ENCODE results near the gene MED27.

DNA sequence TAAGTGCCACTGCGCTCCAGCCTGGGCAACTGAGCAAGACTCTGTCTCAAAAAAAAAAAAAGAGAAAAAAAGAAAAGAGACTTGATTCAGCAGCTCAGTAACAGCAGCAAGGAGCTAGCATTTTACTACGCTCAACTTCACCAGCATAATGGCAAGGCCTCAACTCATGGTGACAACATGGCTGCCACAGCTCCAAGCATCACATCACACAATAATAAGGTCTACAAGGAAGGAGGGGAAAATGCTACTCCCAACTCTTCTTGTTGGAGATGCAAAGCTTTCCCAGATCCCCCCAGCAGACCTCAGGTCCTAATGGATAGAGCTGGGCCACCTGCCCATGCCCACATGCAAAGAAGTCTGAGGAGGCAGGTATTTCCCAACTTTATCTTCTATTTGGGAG lies 253.6 kb downstream of the MED27 start:
- TF ChIP-seq, protein P1, sequence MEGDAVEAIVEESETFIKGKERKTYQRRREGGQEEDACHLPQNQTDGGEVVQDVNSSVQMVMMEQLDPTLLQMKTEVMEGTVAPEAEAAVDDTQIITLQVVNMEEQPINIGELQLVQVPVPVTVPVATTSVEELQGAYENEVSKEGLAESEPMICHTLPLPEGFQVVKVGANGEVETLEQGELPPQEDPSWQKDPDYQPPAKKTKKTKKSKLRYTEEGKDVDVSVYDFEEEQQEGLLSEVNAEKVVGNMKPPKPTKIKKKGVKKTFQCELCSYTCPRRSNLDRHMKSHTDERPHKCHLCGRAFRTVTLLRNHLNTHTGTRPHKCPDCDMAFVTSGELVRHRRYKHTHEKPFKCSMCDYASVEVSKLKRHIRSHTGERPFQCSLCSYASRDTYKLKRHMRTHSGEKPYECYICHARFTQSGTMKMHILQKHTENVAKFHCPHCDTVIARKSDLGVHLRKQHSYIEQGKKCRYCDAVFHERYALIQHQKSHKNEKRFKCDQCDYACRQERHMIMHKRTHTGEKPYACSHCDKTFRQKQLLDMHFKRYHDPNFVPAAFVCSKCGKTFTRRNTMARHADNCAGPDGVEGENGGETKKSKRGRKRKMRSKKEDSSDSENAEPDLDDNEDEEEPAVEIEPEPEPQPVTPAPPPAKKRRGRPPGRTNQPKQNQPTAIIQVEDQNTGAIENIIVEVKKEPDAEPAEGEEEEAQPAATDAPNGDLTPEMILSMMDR (IDR thresholded peaks at IDR 0.05; ENCODE audit: borderline replicate concordance, extremely low read depth, low read length, poor library complexity, severe bottlenecking): no peak
- TF ChIP-seq EZH2 (IDR thresholded peaks at IDR 0.05; ENCODE audit: borderline replicate concordance, low read depth, low read length, severe bottlenecking): no peak

Data from DND-41 (cell line).